ENCODE results near the gene RAB36.

DNA sequence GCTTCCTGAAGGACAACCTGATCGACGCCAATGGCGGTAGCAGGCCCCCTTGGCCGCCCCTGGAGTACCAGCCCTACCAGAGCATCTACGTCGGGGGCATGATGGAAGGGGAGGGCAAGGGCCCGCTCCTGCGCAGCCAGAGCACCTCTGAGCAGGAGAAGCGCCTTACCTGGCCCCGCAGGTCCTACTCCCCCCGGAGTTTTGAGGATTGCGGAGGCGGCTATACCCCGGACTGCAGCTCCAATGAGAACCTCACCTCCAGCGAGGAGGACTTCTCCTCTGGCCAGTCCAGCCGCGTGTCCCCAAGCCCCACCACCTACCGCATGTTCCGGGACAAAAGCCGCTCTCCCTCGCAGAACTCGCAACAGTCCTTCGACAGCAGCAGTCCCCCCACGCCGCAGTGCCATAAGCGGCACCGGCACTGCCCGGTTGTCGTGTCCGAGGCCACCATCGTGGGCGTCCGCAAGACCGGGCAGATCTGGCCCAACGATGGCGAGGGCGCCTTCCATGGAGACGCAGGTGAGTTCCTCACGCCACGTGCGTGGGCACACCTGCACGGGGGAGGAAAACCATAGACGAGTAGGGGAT is 36.5 kb downstream of the RAB36 start:
- TF ChIP-seq, protein P1, sequence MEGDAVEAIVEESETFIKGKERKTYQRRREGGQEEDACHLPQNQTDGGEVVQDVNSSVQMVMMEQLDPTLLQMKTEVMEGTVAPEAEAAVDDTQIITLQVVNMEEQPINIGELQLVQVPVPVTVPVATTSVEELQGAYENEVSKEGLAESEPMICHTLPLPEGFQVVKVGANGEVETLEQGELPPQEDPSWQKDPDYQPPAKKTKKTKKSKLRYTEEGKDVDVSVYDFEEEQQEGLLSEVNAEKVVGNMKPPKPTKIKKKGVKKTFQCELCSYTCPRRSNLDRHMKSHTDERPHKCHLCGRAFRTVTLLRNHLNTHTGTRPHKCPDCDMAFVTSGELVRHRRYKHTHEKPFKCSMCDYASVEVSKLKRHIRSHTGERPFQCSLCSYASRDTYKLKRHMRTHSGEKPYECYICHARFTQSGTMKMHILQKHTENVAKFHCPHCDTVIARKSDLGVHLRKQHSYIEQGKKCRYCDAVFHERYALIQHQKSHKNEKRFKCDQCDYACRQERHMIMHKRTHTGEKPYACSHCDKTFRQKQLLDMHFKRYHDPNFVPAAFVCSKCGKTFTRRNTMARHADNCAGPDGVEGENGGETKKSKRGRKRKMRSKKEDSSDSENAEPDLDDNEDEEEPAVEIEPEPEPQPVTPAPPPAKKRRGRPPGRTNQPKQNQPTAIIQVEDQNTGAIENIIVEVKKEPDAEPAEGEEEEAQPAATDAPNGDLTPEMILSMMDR (conservative IDR thresholded peaks at IDR 0.05; ENCODE audit: low read length) = no peak
- no peak for TF ChIP-seq EZH2phosphoT487 (IDR thresholded peaks at IDR 0.05; ENCODE audit: borderline replicate concordance, low read depth, low read length)
